T-cell (primary cell): ENCODE results near the gene CNTNAP2. TPM values are rescaled to one million over a fixed set of nuclear protein-coding genes. Genes with fewer than 3 reads are reported as not detected.

ENCODE experiments used
- ATAC-seq, 4 experiments: fragments of 200-7000 bp in 3 of 4; fragments of 150-1000 bp in 1 of 4; cut with Tn5 transposase; replicated peaks in 1 of 4; 1 replicate in 3 of 4; 2 replicates in 1 of 4; pipeline ENCODE4 v1.10.0; 2021; ENCODE audit warnings: moderate library complexity in 3 of 4, mild to moderate bottlenecking in 2 of 4, moderate number of reproducible peaks in 1 of 4
- CTCF ChIA-PET, 2 donors: fragments of 300-600 bp; sonication (Branson Sonifier 250); formaldehyde crosslinking; loops; one replicate each; lab custom pipeline; 2022; ENCODE audit warnings: antibody characterized with exemption in 2 of 2; lab: Charles Lee
- POLR2A ChIA-PET, 2 donors: fragments of 300-600 bp; sonication (Branson Sonifier 250); formaldehyde crosslinking; loops; one replicate each; lab custom pipeline; 2022; ENCODE audit warnings: antibody characterized with exemption in 2 of 2; lab: Charles Lee
- DNase-seq, 35 experiments: peaks; one replicate each; pipeline versions ENCODE4 v3.0.0 to v3.0.0-alpha.2; 2013 to 2023
- H3K27ac ChIP-seq: one replicate; pipeline ENCODE4 v1.5.1; 2013; ENCODE audit warnings: low read length
- H3K27me3 ChIP-seq, 2 experiments: replicated peaks in 1 of 2; 1 replicate in 1 of 2; 2 replicates in 1 of 2; pipeline versions ENCODE4 v1.6.1 to v1.7.0; 2013; ENCODE audit warnings: low read length in 1 of 2, mixed read lengths in 1 of 2; ENCODE audit not compliant: control insufficient read depth in 2 of 2, insufficient read depth in 2 of 2; ENCODE audit errors: extremely low read depth in 1 of 2
- H3K36me3 ChIP-seq, 2 donors: 1 replicate in 1 of 2; 2 replicates in 1 of 2; pipeline versions ENCODE4 v1.6.1 to v1.7.0; 2013; ENCODE audit warnings: low read length in 1 of 2; ENCODE audit not compliant: control insufficient read depth in 2 of 2, insufficient read depth in 1 of 2; ENCODE audit errors: extremely low read depth in 1 of 2
- H3K4me1 ChIP-seq, 2 experiments: 1 replicate in 1 of 2; 2 replicates in 1 of 2; pipeline versions ENCODE4 v1.6.1 to v1.7.0; 2013; ENCODE audit warnings: low read length in 2 of 2, mixed read lengths in 1 of 2; ENCODE audit not compliant: insufficient read depth in 2 of 2, control insufficient read depth in 1 of 2; ENCODE audit errors: extremely low read depth in 1 of 2
- H3K4me3 ChIP-seq, 2 donors: 1 replicate in 1 of 2; 2 replicates in 1 of 2; pipeline versions ENCODE4 v1.5.1 to v1.7.0; 2013; ENCODE audit warnings: mild to moderate bottlenecking in 2 of 2, low read length in 1 of 2, moderate library complexity in 1 of 2; ENCODE audit not compliant: control insufficient read depth in 1 of 2; ENCODE audit errors: extremely low read depth in 1 of 2
- H3K9me3 ChIP-seq: 2 replicates; pipeline ENCODE4 v1.7.0; 2013
- H3K27ac Mint-ChIP-seq, 2 donors: one replicate each; pipeline ENCODE4 v1.8.0; 2020 to 2021; ENCODE audit warnings: mild to moderate bottlenecking in 2 of 2, mixed read lengths in 2 of 2
- H3K27me3 Mint-ChIP-seq, 2 donors: one replicate each; pipeline ENCODE4 v1.8.0; 2021 to 2022; ENCODE audit warnings: mixed read lengths in 2 of 2
- H3K36me3 Mint-ChIP-seq: one replicate; pipeline ENCODE4 v1.8.0; 2021; ENCODE audit warnings: mixed read lengths
- H3K4me1 Mint-ChIP-seq, 3 donors: one replicate each; pipeline ENCODE4 v1.8.0; 2020 to 2022; ENCODE audit warnings: mixed read lengths in 3 of 3, mild to moderate bottlenecking in 1 of 3
- H3K4me3 Mint-ChIP-seq, 3 donors: one replicate each; pipeline ENCODE4 v1.8.0; 2020 to 2022; ENCODE audit warnings: mild to moderate bottlenecking in 3 of 3, mixed read lengths in 3 of 3, moderate library complexity in 3 of 3
- H3K9me3 Mint-ChIP-seq, 3 donors: one replicate each; pipeline ENCODE4 v1.8.0; 2020 to 2022; ENCODE audit warnings: mixed read lengths in 3 of 3
- WGBS: methylation state at CpG from one replicate; pipeline ENCODE4 v1.1.5; 2013; ENCODE audit warnings: missing lambda C conversion rate; ENCODE audit not compliant: insufficient coverage; 5-methylcytosine and 5-hydroxymethylcytosine counted together
- total RNA-seq, 35 experiments: library from RNA in 6 of 35; stranded (reverse) in 6 of 35; fragments of 120-200 nt in 1 of 35; gene quantifications; one replicate each; pipeline versions ENCODE4 v1.2.1 to v1.2.4 and lab custom pipeline; 2013 to 2026

CNTNAP2 gene
- total RNA-seq, 5 donors from 2014 or later (not counting 1 experiment from before 2014, with no cell fraction given) = 0.15 to 0.72 (median 0.21) TPM

DNA sequence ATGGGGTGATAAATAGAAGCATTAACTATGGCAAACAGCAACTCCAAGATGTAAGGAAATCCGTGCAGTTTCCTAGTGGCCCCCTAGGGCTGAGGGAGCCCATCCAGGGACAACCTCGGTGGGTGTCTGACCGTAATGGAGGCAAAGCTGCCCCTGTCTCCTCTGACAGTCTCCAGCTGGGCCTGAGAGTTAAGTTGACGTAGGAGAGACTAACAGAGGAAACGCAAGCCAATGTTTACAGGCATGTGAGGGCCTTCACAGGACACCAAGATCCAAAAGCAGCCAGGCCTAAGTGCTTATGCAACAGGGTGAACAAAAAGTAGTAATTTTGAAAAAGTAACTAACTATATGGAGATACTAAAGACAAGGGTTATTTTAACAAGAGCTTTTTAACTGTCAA is 2144.0 kb downstream of the CNTNAP2 start:
- WGBS = 96% methylated on average over 4 of the region's 5 CpGs
- ATAC-seq (no peak), DNase-seq (no peak)
- ChIA-PET POLR2A (no interaction called here), CTCF (interaction anchor here (0.6 to 1.2 kb wide), 4 partner anchors 9 to 44 kb away, joined by 3 to 4 read pairs (median 3); no protein-coding TSS in a partner anchor)
- H3K36me3 Mint-ChIP-seq = no peaks in the 10 kb centered on the region
- H3K9me3 Mint-ChIP-seq = no peaks in the 10 kb centered on the region
- peaks cover 9 to 13% (median 12%) of the 10 kb centered on the region in 3 donors for H3K4me1 Mint-ChIP-seq
- Histone ChIP-seq H3K9me3 (no peaks in the 10 kb centered on the region), H3K27me3 (peaks cover 0 to 21% of the 10 kb centered on the region in 2 experiments), H3K4me3 (no peak overlapping the region), H3K27ac (no peak overlapping the region), H3K36me3 (no peaks in the 10 kb centered on the region), H3K4me1 (peaks cover 0 to 7% of the 10 kb centered on the region in 2 experiments)
- H3K27ac Mint-ChIP-seq = no peak overlapping the region
- peaks cover 12 to 16% of the 10 kb centered on the region in 2 donors for H3K27me3 Mint-ChIP-seq
- no peak overlapping the region for H3K4me3 Mint-ChIP-seq

DNA sequence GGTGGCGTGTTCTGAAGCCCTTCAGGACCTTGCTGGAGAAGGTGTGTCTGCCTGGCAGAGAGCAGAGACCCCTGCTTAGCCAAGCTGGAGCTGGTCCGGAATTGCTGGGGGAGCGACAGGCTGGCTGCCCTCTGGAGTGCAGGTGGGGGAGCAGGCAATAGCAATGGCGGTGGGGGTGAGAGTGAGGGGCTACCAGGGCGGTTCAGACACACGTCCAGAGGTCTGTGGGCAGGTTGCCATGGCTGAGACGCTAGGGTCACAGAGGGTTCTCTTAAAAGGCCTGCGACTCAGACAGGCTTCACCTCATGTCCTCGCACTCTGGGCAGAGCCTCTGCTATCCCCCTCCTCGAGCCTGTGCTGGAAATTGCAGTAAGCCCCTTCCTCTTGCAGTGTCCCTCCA is 2144.9 kb downstream of the CNTNAP2 start:
- peaks cover 0 to 21% of the 10 kb centered on the region in 2 experiments for H3K27me3 ChIP-seq
- no peaks in the 10 kb centered on the region for H3K9me3 ChIP-seq
- H3K9me3 Mint-ChIP-seq = no peaks in the 10 kb centered on the region
- CTCF ChIA-PET = interaction anchor here in 1 of 2 donors (0.6 to 1.0 kb wide), 2 partner anchors 43 to 98 kb away, joined by 3 to 4 read pairs; no protein-coding TSS in a partner anchor
- no peaks in the 10 kb centered on the region for H3K36me3 ChIP-seq
- POLR2A ChIA-PET = no interaction called here
- no peak overlapping the region for H3K27ac ChIP-seq
- peaks cover 9 to 14% (median 13%) of the 10 kb centered on the region in 3 donors for H3K4me1 Mint-ChIP-seq
- peaks cover 12 to 16% of the 10 kb centered on the region in 2 donors for H3K27me3 Mint-ChIP-seq
- H3K27ac Mint-ChIP-seq = no peak overlapping the region
- no peaks in the 10 kb centered on the region for H3K36me3 Mint-ChIP-seq
- ATAC-seq = no peak
- peaks cover 0 to 7% of the 10 kb centered on the region in 2 experiments for H3K4me1 ChIP-seq
- H3K4me3 Mint-ChIP-seq = no peak overlapping the region
- WGBS = 84% methylated on average over 10 of the region's 10 CpGs
- no peak for DNase-seq
- H3K4me3 ChIP-seq = no peak overlapping the region

GRCh38 chr7:148261996-148262688 is 2145.5 kb downstream of the CNTNAP2 start:
- ChIA-PET POLR2A (no interaction called here), CTCF (interaction anchor here in 1 of 2 donors (1.0 kb wide), 1 partner anchor 20 kb away, joined by 3 read pairs; no protein-coding TSS in a partner anchor)
- H3K9me3 ChIP-seq = no peaks in the 10 kb centered on the region
- H3K36me3 ChIP-seq = no peaks in the 10 kb centered on the region
- no peak overlapping the region for H3K27ac ChIP-seq
- Mint-ChIP-seq H3K4me3 (peak overlapping the region in 2 of 3 donors; percentile 50 to 65), H3K4me1 (peaks cover 9 to 14% (median 13%) of the 10 kb centered on the region in 3 donors), H3K27me3 (peaks cover 12 to 16% of the 10 kb centered on the region in 2 donors), H3K27ac (no peak overlapping the region), H3K36me3 (no peaks in the 10 kb centered on the region), H3K9me3 (no peaks in the 10 kb centered on the region)
- DNase-seq (no peak), ATAC-seq (no peak)
- peaks cover 0 to 19% of the 10 kb centered on the region in 2 experiments for H3K27me3 ChIP-seq
- H3K4me1 ChIP-seq = peaks cover 0 to 7% of the 10 kb centered on the region in 2 experiments
- 32% methylated on average over 9 of the region's 12 CpGs for WGBS
- H3K4me3 ChIP-seq = no peak overlapping the region

DNA sequence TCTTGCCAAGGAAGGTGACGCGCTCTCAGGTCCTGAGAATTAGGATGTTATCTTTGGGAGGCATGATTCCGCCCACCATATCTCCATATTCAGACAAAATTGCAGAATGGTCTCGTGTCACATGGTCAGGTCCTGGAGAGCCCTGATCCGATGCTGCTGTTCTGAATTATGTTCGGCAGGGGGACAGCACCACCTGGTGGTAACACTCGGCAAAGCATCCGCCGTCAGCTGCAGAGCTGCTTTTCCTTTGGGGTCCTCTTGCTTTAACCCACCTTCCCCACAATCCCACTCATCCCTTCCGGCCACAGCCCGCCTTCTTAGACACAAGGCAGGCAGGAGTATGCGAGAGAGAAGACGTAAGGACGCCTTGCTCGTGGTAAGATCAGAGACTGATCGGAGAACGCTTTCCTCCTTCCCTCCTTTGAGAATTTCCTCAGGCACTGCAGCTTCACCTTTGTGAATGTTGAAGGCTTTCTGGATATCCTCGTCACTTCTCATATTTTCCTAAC is 2146.2 kb downstream of the CNTNAP2 start:
- Histone ChIP-seq H3K9me3 (no peaks in the 10 kb centered on the region), H3K4me3 (no peak overlapping the region), H3K27me3 (peaks cover 0 to 16% of the 10 kb centered on the region in 2 experiments), H3K27ac (no peak overlapping the region), H3K4me1 (peaks cover 0 to 7% of the 10 kb centered on the region in 2 experiments), H3K36me3 (no peaks in the 10 kb centered on the region)
- Mint-ChIP-seq H3K4me3 (peak overlapping the region in 2 of 3 donors; percentile 50 to 65), H3K27ac (no peak overlapping the region), H3K36me3 (no peaks in the 10 kb centered on the region), H3K4me1 (peaks cover 9 to 14% (median 13%) of the 10 kb centered on the region in 3 donors), H3K27me3 (peaks cover 13 to 14% of the 10 kb centered on the region in 2 donors), H3K9me3 (no peaks in the 10 kb centered on the region)
- DNase-seq = peak in 33 of 35 experiments; percentile 10 to 69 (median 43)
- ChIA-PET POLR2A (no interaction called here), CTCF (interaction anchor here in 1 of 2 donors (0.6 to 1.0 kb wide), 2 partner anchors 21 to 42 kb away, joined by 3 read pairs; no protein-coding TSS in a partner anchor)
- peak; percentile 49 to 81 (median 64) for ATAC-seq
- 2% methylated on average over 5 of the region's 18 CpGs for WGBS

GRCh38 chr7:148264933-148265557 is 2148.4 kb downstream of the CNTNAP2 start:
- Histone ChIP-seq H3K27me3 (peaks cover 0 to 14% of the 10 kb centered on the region in 2 experiments), H3K27ac (no peak overlapping the region), H3K36me3 (no peaks in the 10 kb centered on the region), H3K4me1 (peaks cover 0 to 7% of the 10 kb centered on the region in 2 experiments), H3K4me3 (no peak overlapping the region), H3K9me3 (no peaks in the 10 kb centered on the region)
- ChIA-PET CTCF (interaction anchor here in 1 of 2 donors (0.5 to 1.0 kb wide), 5 partner anchors 19 to 698 kb away, joined by 4 to 7 read pairs (median 5); no protein-coding TSS in a partner anchor), POLR2A (no interaction called here)
- H3K9me3 Mint-ChIP-seq = no peaks in the 10 kb centered on the region
- H3K27ac Mint-ChIP-seq = no peak overlapping the region
- WGBS = no CpG with 5 or more reads among the region's 7 CpGs
- no peak for ATAC-seq
- H3K4me1 Mint-ChIP-seq = peaks cover 9 to 14% (median 13%) of the 10 kb centered on the region in 3 donors
- no peaks in the 10 kb centered on the region for H3K36me3 Mint-ChIP-seq
- H3K4me3 Mint-ChIP-seq = no peak overlapping the region
- H3K27me3 Mint-ChIP-seq = peaks cover 12 to 19% of the 10 kb centered on the region in 2 donors
- peak in 1 of 35 experiments; percentile 13 for DNase-seq

DNA sequence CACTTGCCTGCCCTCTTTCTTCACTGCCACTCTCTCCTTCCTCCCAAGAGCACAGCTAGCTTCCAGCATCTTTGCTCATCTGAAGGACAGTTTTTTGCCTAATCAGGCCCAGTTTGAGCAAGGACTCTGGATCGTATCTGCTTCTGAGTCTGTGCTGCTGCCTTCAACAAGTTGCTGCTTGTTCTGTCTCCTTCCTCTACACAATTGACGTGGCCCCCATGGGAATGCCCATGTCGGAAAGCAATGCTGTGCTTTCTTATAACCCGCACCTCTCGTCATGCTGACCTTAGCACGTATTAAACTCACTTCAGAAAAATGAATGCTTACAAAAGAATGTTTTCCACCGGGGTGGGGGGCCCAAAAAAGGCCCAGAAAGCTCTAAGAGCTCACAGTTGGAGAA is 2149.3 kb downstream of the CNTNAP2 start:
- Mint-ChIP-seq H3K4me1 (peaks cover 9 to 14% (median 13%) of the 10 kb centered on the region in 3 donors), H3K27me3 (peaks cover 12 to 19% of the 10 kb centered on the region in 2 donors), H3K36me3 (no peaks in the 10 kb centered on the region), H3K27ac (no peak overlapping the region), H3K9me3 (no peaks in the 10 kb centered on the region), H3K4me3 (no peak overlapping the region)
- H3K4me3 ChIP-seq = no peak overlapping the region
- H3K9me3 ChIP-seq = no peaks in the 10 kb centered on the region
- peaks cover 0 to 7% of the 10 kb centered on the region in 2 experiments for H3K4me1 ChIP-seq
- POLR2A ChIA-PET = no interaction called here
- CTCF ChIA-PET = interaction anchor here in 1 of 2 donors (0.5 kb wide), 1 partner anchor 86 kb away, joined by 4 read pairs; no protein-coding TSS in a partner anchor
- H3K27me3 ChIP-seq = peaks cover 0 to 14% of the 10 kb centered on the region in 2 experiments
- H3K27ac ChIP-seq = no peak overlapping the region
- no peak for DNase-seq
- 70% methylated on average over 2 of the region's 7 CpGs for WGBS
- H3K36me3 ChIP-seq = no peaks in the 10 kb centered on the region
- no peak for ATAC-seq
